Astrocyte of the spinal cord (primary cell): Measurements from ENCODE around the gene RAB40C.

ENCODE experiments used
- DNase-seq: peaks from one replicate; pipeline ENCODE4 v3.0.0; 2011; ENCODE audit warnings: low read depth, low spot score
- H3K4me3 ChIP-seq: 2 replicates; pipeline ENCODE4 v1.5.1; 2011; ENCODE audit warnings: low read depth, mild to moderate bottlenecking, low read length, moderate library complexity
- in situ Hi-C: cut with HindIII; loops from 2 replicates; pipeline ENCODE4 v1.10.0; 2017; ENCODE audit warnings: low sequenced_read_pairs
- TF ChIP-seq, protein P1 (sequence below): IDR thresholded peaks from 2 replicates; pipeline ENCODE4 v1.5.1; 2012; ENCODE audit warnings: low read depth, mild to moderate bottlenecking, low read length, inconsistent platforms

RAB40C gene

DNA sequence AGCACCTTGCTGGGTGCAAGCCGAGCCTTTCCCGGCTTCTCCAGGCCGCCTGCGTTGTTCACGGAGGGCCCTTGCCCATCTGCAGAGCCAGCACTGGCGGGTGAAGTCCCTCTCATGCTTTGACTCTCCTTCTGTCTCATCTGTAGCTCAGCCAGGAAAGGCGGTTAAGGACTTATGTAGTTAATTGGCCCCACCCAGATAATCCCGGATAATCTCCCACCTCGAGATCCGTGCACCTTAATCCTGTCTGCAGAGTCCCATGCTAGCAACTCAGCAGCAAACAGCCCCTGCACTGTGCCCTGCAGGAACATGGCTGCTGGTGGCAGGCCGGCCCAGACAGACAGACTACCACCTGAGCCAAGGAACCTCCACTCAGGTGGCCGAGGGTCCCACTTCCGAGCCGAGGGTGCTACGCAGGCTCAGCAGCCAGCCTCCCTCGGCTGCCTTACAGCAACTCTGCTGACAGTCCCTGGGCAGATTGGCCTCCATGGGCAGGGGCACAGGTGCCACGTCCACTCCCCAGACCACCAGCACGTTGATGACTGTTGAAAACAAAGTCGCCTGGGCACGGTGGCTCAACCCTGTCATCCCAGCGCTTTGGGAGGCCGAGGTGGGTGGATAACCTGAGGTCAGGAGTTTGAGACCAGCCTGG, 16.9 kb downstream of the RAB40C start:
- DNase-seq, result no peak
- TF ChIP-seq, protein P1, sequence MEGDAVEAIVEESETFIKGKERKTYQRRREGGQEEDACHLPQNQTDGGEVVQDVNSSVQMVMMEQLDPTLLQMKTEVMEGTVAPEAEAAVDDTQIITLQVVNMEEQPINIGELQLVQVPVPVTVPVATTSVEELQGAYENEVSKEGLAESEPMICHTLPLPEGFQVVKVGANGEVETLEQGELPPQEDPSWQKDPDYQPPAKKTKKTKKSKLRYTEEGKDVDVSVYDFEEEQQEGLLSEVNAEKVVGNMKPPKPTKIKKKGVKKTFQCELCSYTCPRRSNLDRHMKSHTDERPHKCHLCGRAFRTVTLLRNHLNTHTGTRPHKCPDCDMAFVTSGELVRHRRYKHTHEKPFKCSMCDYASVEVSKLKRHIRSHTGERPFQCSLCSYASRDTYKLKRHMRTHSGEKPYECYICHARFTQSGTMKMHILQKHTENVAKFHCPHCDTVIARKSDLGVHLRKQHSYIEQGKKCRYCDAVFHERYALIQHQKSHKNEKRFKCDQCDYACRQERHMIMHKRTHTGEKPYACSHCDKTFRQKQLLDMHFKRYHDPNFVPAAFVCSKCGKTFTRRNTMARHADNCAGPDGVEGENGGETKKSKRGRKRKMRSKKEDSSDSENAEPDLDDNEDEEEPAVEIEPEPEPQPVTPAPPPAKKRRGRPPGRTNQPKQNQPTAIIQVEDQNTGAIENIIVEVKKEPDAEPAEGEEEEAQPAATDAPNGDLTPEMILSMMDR, result no peak
- no peak overlapping the region for H3K4me3 ChIP-seq
- in situ Hi-C loops, result no loop called here

DNA sequence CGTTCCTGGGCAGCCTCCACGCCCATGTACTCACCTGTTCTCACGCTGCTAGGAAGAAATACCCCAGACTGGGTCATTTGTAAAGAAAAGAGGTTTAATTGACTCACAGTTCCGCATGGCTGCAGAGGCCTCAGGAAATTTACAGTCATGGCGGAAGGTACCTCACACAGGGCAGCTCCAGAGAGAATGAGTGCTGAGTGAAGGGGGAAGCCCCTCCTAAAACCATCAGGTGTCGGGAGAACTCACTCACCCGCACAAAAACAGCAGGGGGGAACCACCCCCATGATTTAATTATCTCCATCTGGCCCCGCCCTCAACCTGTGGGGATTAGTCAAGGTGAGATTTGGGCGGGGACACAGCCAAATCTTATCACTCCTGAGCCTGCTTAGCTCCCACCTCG, 18.2 kb downstream of the RAB40C start:
- TF ChIP-seq, protein P1, result no peak
- no peak for DNase-seq
- H3K4me3 ChIP-seq, result no peak overlapping the region
- in situ Hi-C loops, result no loop called here

DNA sequence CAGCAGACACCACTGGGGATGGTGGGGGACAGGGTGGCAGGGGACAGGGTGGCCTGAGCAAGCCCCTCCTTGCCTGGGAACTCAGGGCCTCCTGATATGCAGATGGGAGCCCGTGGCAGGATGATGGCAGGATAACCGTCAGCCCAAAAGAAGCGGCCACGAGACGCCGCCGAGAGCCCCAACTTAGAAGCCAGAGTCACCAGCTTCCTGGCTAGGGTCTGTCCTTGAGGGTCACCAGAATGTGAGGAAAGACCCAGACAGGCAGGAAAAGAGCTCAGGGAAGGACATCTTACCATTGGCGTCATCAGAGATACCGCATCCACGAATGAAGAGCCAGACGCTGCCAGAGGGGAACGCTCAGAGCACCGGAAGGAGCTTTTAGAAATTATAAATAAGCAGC, 19.4 kb downstream of the RAB40C start:
- no peak overlapping the region for H3K4me3 ChIP-seq
- DNase-seq, result no peak
- in situ Hi-C loops, result no loop called here
- TF ChIP-seq, protein P1, result no peak

DNA sequence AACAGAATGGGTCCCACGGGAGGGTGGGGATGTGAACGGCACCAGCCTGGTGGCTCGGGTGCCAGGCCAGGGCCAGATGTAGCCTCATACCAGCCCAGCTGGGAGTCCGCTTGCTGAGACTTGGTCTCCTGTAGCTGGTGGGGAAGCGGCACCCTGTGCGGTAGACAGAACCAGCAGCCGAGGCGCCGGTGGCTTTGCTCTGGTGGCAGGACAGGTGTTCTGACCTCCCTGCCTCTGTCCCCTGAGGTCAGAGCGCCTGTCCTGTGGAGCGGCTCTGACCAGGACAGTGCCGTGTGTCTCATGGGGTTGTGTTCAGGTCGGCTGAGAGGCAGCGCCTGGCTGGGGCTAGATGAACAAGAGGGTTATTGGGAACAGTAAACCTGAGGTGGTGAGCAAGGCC, 20.1 kb downstream of the RAB40C start:
- no peak overlapping the region for H3K4me3 ChIP-seq
- in situ Hi-C loops, result no loop called here
- TF ChIP-seq, protein P1, result no peak
- no peak for DNase-seq

DNA sequence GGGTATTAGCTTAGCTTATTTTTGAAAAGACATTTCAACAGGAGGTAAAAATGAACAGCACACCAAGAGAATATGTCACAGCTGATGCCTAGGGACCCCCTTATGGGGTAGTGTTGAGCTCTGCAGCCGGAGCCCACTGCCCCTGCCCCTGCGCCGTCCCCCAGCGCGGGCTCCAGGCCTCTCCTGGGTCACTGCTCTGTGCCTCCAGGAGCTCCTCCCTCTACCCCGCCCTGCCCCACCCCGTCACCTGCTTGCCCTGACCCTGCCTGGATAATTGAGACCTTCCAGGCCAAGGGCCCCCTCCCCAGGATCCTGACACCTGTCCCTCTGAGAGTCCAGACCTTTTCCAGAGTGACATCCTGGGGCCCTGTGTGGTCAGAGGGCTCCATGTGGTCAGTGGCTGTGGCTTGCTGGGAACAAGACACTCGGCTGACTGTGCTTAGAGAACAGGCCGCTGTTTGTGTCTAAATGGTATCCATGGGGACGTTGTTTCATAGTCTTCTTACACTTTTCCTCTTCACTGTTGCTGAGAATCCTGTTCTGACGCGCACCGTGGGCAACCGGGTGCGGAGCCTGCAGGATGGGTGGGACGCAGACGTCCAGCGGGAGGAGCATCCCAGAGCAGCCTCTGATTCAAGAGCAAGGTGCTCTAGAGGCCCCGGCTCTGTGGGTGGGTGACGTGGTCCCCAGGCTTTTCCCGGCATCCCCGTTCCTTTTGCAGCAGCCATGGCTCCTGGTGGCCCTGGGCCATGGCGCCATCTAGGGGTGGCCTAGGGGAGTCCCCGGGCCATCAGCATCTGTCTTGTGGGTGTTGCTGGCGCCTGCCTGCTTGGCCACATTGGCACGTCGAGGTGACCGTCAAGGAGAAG, 20.9 kb downstream of the RAB40C start:
- in situ Hi-C loops, result no loop called here
- DNase-seq, result peak; percentile 26
- no peak overlapping the region for H3K4me3 ChIP-seq
- TF ChIP-seq, protein P1, result peak; percentile 63

DNA sequence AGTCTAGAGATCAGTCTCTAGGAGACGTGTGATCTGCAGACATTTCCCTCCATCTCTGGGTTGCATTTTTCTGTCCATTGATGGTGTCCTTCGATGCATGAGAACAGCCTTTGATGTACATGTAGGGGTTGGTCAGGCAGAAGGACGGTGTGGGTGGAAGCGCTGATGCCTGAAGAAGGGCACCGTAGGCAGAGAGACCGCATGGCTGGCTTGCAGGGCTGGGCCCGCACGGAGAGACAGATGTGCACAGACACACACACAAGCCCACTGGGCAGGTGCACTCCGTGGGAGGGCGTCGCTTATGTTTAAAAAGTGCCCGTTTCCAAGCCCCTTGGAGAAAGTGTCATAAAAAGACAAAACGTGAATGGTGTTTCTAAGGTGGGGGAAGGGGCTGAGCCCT, 25.3 kb downstream of the RAB40C start:
- no peak for DNase-seq
- TF ChIP-seq, protein P1, result no peak
- H3K4me3 ChIP-seq, result no peak overlapping the region
- in situ Hi-C loops, result no loop called here
